ENCODE results near the gene ETV4. TPM values are rescaled to one million over a fixed set of nuclear protein-coding genes. Genes with fewer than 3 reads are reported as not detected.

ETV4 gene
- total and polyA plus RNA-seq, 2 donors (not counting 1 experiment from before 2014, with no cell fraction given): not detected

- Histone ChIP-seq H3K9ac (ENCODE audit: low read length) (no peak overlapping the region), H3K4me2 (replicated peaks; ENCODE audit: low read depth, low read length, poor library complexity, severe bottlenecking) (no peak overlapping the region), H4K20me1 (ENCODE audit: control insufficient read depth, insufficient read depth, low read length, poor library complexity, severe bottlenecking) (no peaks in the 10 kb centered on the region), H3K79me2 (ENCODE audit: control insufficient read depth, insufficient read depth, low read length) (no peaks in the 10 kb centered on the region), H3K9me3 (ENCODE audit: control extremely low read depth in 1 of 3, control insufficient read depth in 2 of 3, insufficient read depth in 1 of 3, low read length in 2 of 3) (no peaks in the 10 kb centered on the region), H2AFZ (ENCODE audit: insufficient read depth, low read depth, low read length, poor library complexity, severe bottlenecking) (no peak overlapping the region), H3K4me3 (ENCODE audit: control extremely low read depth in 1 of 5, extremely low read depth in 1 of 5, insufficient read depth in 1 of 5, low read depth in 2 of 5, low read length in 4 of 5) (no peak overlapping the region), H3K4me1 (ENCODE audit: control insufficient read depth in 2 of 2, insufficient read depth in 2 of 2, low read length in 2 of 2) (no peaks in the 10 kb centered on the region), H3K27ac (ENCODE audit: low read length in 2 of 2) (no peak overlapping the region), H3K36me3 (replicated peaks in 1 of 2; ENCODE audit: control extremely low read depth in 1 of 2, control insufficient read depth in 1 of 2, extremely low read depth in 1 of 2, insufficient read depth in 2 of 2, low read length in 1 of 2) (no peaks in the 10 kb centered on the region), H3K27me3 (replicated peaks in 1 of 4; ENCODE audit: control extremely low read depth in 1 of 4, control insufficient read depth in 3 of 4, insufficient read depth in 4 of 4, low read length in 3 of 4) (peaks cover 0 to 30% (median 17%) of the 10 kb centered on the region in 4 experiments)
- Mint-ChIP-seq H3K9me3 (ENCODE audit: insufficient read depth) (no peaks in the 10 kb centered on the region), H3K27ac (no peak overlapping the region), H3K4me1 (no peaks in the 10 kb centered on the region), H3K4me3 (no peak overlapping the region), H3K27me3 (peaks cover 52% of the 10 kb centered on the region)
- no peak for ATAC-seq (ENCODE audit: low read depth)
- ChIA-PET CTCF (no interaction called here), POLR2A (no interaction called here)
- no peak for DNase-seq
- WGBS (ENCODE audit: insufficient coverage): 85% methylated on average over 5 of the region's 7 CpGs
- no peak for TF ChIP-seq EZH2 (IDR thresholded peaks at IDR 0.05; ENCODE audit: borderline replicate concordance, insufficient read depth, low read depth, low read length, poor library complexity, severe bottlenecking)
- TF ChIP-seq CTCF (IDR thresholded peaks at IDR 0.05): no peak
- intact Hi-C loops (cut with micrococcal nuclease): no loop called here
Measured at GRCh38 chr17:43560461-43561427, 14.6 kb upstream of the ETV4 start.
